Right lobe of liver (tissue), 4 donors: ENCODE data around the gene KRTCAP2.

Source experiments
- CTCF ChIP-seq, 4 donors: fragments of 200-600 bp in 3 of 4; fragments of 450-650 bp in 1 of 4; IDR thresholded peaks; one replicate each; pipeline versions ENCODE4 v1.5.1 to v1.8.0; 2016 to 2022; ENCODE audit warnings: antibody characterized with exemption in 4 of 4, mild to moderate bottlenecking in 2 of 4
- POLR2A ChIP-seq: fragments of 450-650 bp; IDR thresholded peaks from one replicate; pipeline ENCODE4 v1.6.1; 2017; ENCODE audit warnings: antibody characterized with exemption, mild to moderate bottlenecking
- donor health status: DM: no; HTN: no; CAD: no.
- donor health status: DM: no; HTN: no; CAD: no.
- donor health status: DM: no; HTN: yes; CAD: no.

DNA sequence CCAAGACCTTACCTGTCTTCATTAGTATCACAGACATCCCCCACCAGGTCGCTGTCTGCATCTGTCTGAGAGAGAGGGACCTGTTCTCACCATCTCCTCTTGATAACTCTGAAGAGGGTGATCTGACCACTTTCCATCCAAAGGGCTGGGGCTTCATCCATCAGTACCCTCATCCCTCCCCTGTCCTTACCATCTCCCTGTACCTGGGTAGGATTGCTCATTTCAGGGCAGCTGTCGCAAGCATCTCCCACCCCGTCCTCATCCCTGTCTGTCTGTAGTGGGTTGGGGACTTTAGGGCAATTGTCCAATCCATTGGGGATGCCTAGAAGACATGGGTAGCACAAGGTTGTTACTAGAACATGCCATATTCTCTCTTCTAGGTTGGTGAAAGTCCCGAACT, 26.7 kb upstream of the KRTCAP2 start:
- TF ChIP-seq CTCF (IDR thresholded peaks at IDR 0.05) (no peak), POLR2A (no peak)
